HepG2 (cell line): ENCODE data around the gene BEAN1. TPM values are rescaled to one million over a fixed set of nuclear protein-coding genes. Genes with fewer than 3 reads are reported as not detected.

Experiments
- CBX5 ChIP-seq: sonication (generic); formaldehyde crosslinking; IDR thresholded peaks from 2 replicates; pipeline ENCODE4 v1.4.0; 2020; ENCODE audit warnings: missing genetic modification reagents, borderline replicate concordance
- HBP1 ChIP-seq: IDR thresholded peaks from 2 replicates; pipeline ENCODE4 v1.6.1; 2016; ENCODE audit warnings: low read depth, control low read depth
- IKZF4 ChIP-seq: sonication (generic); formaldehyde crosslinking; IDR thresholded peaks from 2 replicates; pipeline ENCODE4 v1.5.1; 2020; ENCODE audit warnings: borderline replicate concordance, mild to moderate bottlenecking, low read depth, missing genetic modification reagents; ENCODE audit errors: not compliant biosample characterization
- JUNB ChIP-seq: sonication (generic); formaldehyde crosslinking; IDR thresholded peaks from 2 replicates; pipeline ENCODE4 v1.8.0; 2022; ENCODE audit warnings: missing genetic modification reagents, mild to moderate bottlenecking, borderline replicate concordance
- LCORL ChIP-seq, 2 experiments: fragments of 450-650 bp in 1 of 2; sonication (generic) in 1 of 2; formaldehyde crosslinking in 1 of 2; IDR thresholded peaks; 2 replicates each; pipeline versions ENCODE4 v1.5.0 to v1.6.1; 2017 to 2020; ENCODE audit warnings: antibody characterized with exemption in 1 of 2, missing genetic modification reagents in 1 of 2
- NBN ChIP-seq: fragments of 450-650 bp; conservative IDR thresholded peaks from 2 replicates; pipeline ENCODE4 v1.6.1; 2017
- NKX3-1 ChIP-seq: sonication (generic); formaldehyde crosslinking; IDR thresholded peaks from 2 replicates; pipeline ENCODE4 v1.5.0; 2020; ENCODE audit warnings: missing genetic modification reagents
- PHB2 ChIP-seq: fragments of 450-650 bp; IDR thresholded peaks from 2 replicates; pipeline ENCODE4 v1.6.1; 2018; ENCODE audit not compliant: partially characterized antibody
- SKI ChIP-seq: fragments of 450-650 bp; IDR thresholded peaks from one replicate; pipeline ENCODE4 v1.6.1; 2018; ENCODE audit warnings: mild to moderate bottlenecking; ENCODE audit not compliant: partially characterized antibody
- SP2 ChIP-seq: sonication (generic); formaldehyde crosslinking; IDR thresholded peaks from 2 replicates; pipeline ENCODE4 v1.5.1; 2020; ENCODE audit warnings: mild to moderate bottlenecking, missing genetic modification reagents
- SRSF1 ChIP-seq: fragments of 200-400 bp; formaldehyde crosslinking; optimal IDR thresholded peaks from 2 replicates; pipeline ENCODE3; 2017; ENCODE audit warnings: mild to moderate bottlenecking, low read depth, low read length, moderate library complexity
- TIGD3 ChIP-seq: sonication (generic); formaldehyde crosslinking; IDR thresholded peaks from 2 replicates; pipeline ENCODE4 v1.5.1; 2020; ENCODE audit warnings: mild to moderate bottlenecking, missing genetic modification reagents, borderline replicate concordance
- ZBTB38 ChIP-seq: sonication (generic); formaldehyde crosslinking; IDR thresholded peaks from 2 replicates; pipeline ENCODE4 v1.5.1; 2020; ENCODE audit warnings: mild to moderate bottlenecking, missing genetic modification reagents
- ZBTB7A ChIP-seq: sonication (generic); formaldehyde crosslinking; IDR thresholded peaks from 2 replicates; pipeline ENCODE4 v1.8.0; 2022; ENCODE audit warnings: mild to moderate bottlenecking, missing genetic modification reagents
- ZNF292 ChIP-seq: sonication (generic); formaldehyde crosslinking; IDR thresholded peaks from 2 replicates; pipeline ENCODE4 v1.8.1; 2022; ENCODE audit warnings: mild to moderate bottlenecking, low read depth, missing genetic modification reagents, borderline replicate concordance
- ZNF382 ChIP-seq: sonication (generic); formaldehyde crosslinking; IDR thresholded peaks from 2 replicates; pipeline ENCODE4 v1.5.0; 2020; ENCODE audit warnings: missing genetic modification reagents, mild to moderate bottlenecking, borderline replicate concordance
- ZNF512 ChIP-seq: sonication (generic); formaldehyde crosslinking; IDR thresholded peaks from 2 replicates; pipeline ENCODE4 v1.4.0; 2020; ENCODE audit warnings: mild to moderate bottlenecking, missing genetic modification reagents
- ZNF574 ChIP-seq: sonication (generic); formaldehyde crosslinking; IDR thresholded peaks from 2 replicates; pipeline ENCODE4 v1.4.0; 2020; ENCODE audit warnings: missing genetic modification reagents
- ZNF605 ChIP-seq: sonication (generic); formaldehyde crosslinking; IDR thresholded peaks from 2 replicates; pipeline ENCODE4 v1.8.0; 2022; ENCODE audit warnings: mild to moderate bottlenecking, missing genetic modification reagents
- ZNF781 ChIP-seq: sonication (generic); formaldehyde crosslinking; IDR thresholded peaks from 2 replicates; pipeline ENCODE4 v1.5.1; 2020; ENCODE audit warnings: borderline replicate concordance, mild to moderate bottlenecking, missing genetic modification reagents; ENCODE audit errors: not compliant biosample characterization
- ZSCAN9 ChIP-seq: IDR thresholded peaks from 2 replicates; pipeline ENCODE4 v1.6.1; 2016; ENCODE audit warnings: borderline replicate concordance
- polyA plus RNA-seq, 8 experiments: library from polyadenylated mRNA; depleted of rRNA in 3 of 8; stranded (reverse) in 7 of 8; unstranded in 1 of 8; fragments of >200 nt; fragmentation: Illumina TruSeq in 4 of 8; extraction: Trizol in 4 of 8; gene quantifications; 2 replicates each; pipeline versions ENCODE4 v1.2.1 to v1.2.3, GENCODE V29; 2011 to 2016; ENCODE audit warnings: low read depth in 4 of 8, missing spikeins in 1 of 8, mixed read lengths in 1 of 8; ENCODE audit not compliant: insufficient read depth in 1 of 8
- total RNA-seq, 5 experiments: library from RNA; depleted of rRNA; stranded (reverse); fragments of >200 nt; fragmentation: Illumina TruSeq; extraction: Trizol; gene quantifications; 2 replicates each; pipeline ENCODE4 v1.2.3, GENCODE V29; 2016; ENCODE audit warnings: low read depth in 1 of 5

Gene BEAN1
- total and polyA plus RNA-seq, 2 of the 13 experiments (the other 11 are each of a cell fraction or from before 2014, with no cell fraction given) = 0.53 to 1.4 TPM

- TF ChIP-seq ZBTB38 (CRISPR knock-in tag) (peak; percentile 42; the same call in 1 of the 2 replicates), LCORL (IDR thresholded peaks at IDR 0.05) (no peak), LCORL (CRISPR knock-in tag; IDR thresholded peaks at IDR 0.05) (no peak), ZBTB7A (no peak), ZNF781 (CRISPR knock-in tag) (no peak), JUNB (no peak), ZNF605 (CRISPR knock-in tag) (0 out of 2 replicates have a peak, but pooled peaks have one; percentile 17), ZNF382 (CRISPR knock-in tag) (no peak), CBX5 (CRISPR knock-in tag) (no peak), SRSF1 (no peak), TIGD3 (CRISPR knock-in tag) (no peak), ZNF512 (CRISPR knock-in tag) (no peak), SKI (peak; percentile 68), ZNF292 (CRISPR knock-in tag) (peak; percentile 44; the same call in 1 of the 2 replicates), HBP1 (CRISPR knock-in tag) (no peak), ZSCAN9 (CRISPR knock-in tag) (peak; percentile 82; the same call in 1 of the 2 replicates), SP2 (CRISPR knock-in tag) (no peak), NBN (no peak), NKX3-1 (CRISPR knock-in tag) (no peak), IKZF4 (CRISPR knock-in tag) (no peak), PHB2 (no peak), ZNF574 (CRISPR knock-in tag) (no peak)
These were observed 40.2 kb upstream of the BEAN1 start (continued) for GRCh38 chr16:66386629-66387622.
